ENCODE results near the gene MVB12A. TPM values are rescaled to one million over a fixed set of nuclear protein-coding genes. Genes with fewer than 3 reads are reported as not detected.

The MVB12A gene
- total RNA-seq, 2 experiments from 2014 or later, result 57.3 to 65.1 TPM

DNA sequence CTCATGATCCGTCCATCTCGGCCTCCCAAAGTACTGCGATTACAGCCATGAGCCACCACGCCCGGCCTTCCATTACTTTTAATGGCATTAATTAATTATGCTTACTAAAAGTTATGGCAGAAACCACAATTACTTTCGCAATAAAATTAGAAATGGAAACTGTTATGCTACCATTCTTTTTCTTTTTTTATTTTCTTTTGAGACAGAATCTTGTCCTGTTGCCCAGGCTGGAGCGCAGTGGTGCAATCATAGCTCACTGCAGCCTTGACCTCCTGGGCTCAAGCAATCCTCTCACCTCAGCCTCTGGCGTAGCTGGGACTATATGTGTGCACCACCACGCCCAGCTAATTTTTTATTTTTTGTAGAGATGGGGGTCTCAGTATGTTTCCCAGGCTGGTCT lies 9.9 kb upstream of the MVB12A start:
- BruUV-seq (replicated peaks), result no TSS peak
- H3K4me3 ChIP-seq (ENCODE audit: low read depth, low read length, poor library complexity, severe bottlenecking), result no peak overlapping the region
- POLR2A ChIA-PET, result interaction anchor here (0.6 to 0.7 kb wide), 2 partner anchors 377 to 534 kb away, joined by 4 to 10 read pairs; no protein-coding TSS in a partner anchor
- DNase-seq (ENCODE audit: low spot score), result no peak
- peaks cover 50% of the 10 kb centered on the region for H3K79me2 ChIP-seq (ENCODE audit: insufficient read depth, low read depth, low read length)
- peak overlapping the region; percentile 24; the same call in 1 of the 2 replicates for H3K4me2 ChIP-seq (ENCODE audit: low read length)
- TF ChIP-seq, protein P1, sequence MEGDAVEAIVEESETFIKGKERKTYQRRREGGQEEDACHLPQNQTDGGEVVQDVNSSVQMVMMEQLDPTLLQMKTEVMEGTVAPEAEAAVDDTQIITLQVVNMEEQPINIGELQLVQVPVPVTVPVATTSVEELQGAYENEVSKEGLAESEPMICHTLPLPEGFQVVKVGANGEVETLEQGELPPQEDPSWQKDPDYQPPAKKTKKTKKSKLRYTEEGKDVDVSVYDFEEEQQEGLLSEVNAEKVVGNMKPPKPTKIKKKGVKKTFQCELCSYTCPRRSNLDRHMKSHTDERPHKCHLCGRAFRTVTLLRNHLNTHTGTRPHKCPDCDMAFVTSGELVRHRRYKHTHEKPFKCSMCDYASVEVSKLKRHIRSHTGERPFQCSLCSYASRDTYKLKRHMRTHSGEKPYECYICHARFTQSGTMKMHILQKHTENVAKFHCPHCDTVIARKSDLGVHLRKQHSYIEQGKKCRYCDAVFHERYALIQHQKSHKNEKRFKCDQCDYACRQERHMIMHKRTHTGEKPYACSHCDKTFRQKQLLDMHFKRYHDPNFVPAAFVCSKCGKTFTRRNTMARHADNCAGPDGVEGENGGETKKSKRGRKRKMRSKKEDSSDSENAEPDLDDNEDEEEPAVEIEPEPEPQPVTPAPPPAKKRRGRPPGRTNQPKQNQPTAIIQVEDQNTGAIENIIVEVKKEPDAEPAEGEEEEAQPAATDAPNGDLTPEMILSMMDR (conservative IDR thresholded peaks at IDR 0.05; ENCODE audit: low read length), result no peak
- TF ChIP-seq EZH2phosphoT487 (IDR thresholded peaks at IDR 0.05; ENCODE audit: borderline replicate concordance, low read depth, low read length), result no peak
- peaks cover 46% of the 10 kb centered on the region for H3K36me3 ChIP-seq (ENCODE audit: insufficient read depth, low read length)
- no peaks in the 10 kb centered on the region for H3K9me2 ChIP-seq (ENCODE audit: insufficient read depth, low read length)
- H4K20me1 ChIP-seq (ENCODE audit: insufficient read depth, low read length), result no peaks in the 10 kb centered on the region
- H3K4me1 ChIP-seq (ENCODE audit: insufficient read depth, low read length, poor library complexity, severe bottlenecking), result peaks cover 46% of the 10 kb centered on the region
- intact Hi-C loops (cut with micrococcal nuclease; ENCODE audit: unreplicated experiment), result loop anchor here (5.0 kb wide), 2 partner anchors 57 to 102 kb away; partner anchors contain the start of gene PGLS
- no peak overlapping the region for H3K27ac ChIP-seq (ENCODE audit: low read depth, low read length, poor library complexity, severe bottlenecking)
- no peaks in the 10 kb centered on the region for H3K9me3 ChIP-seq (ENCODE audit: low read length)
- H2AFZ ChIP-seq (ENCODE audit: low read length), result no peak overlapping the region
- CTCF ChIA-PET (ENCODE audit: unreplicated experiment), result interaction anchor here (0.6 to 0.9 kb wide), 2 partner anchors 10 to 1632 kb away, joined by 3 read pairs; partner anchors contain the start of gene MVB12A

DNA sequence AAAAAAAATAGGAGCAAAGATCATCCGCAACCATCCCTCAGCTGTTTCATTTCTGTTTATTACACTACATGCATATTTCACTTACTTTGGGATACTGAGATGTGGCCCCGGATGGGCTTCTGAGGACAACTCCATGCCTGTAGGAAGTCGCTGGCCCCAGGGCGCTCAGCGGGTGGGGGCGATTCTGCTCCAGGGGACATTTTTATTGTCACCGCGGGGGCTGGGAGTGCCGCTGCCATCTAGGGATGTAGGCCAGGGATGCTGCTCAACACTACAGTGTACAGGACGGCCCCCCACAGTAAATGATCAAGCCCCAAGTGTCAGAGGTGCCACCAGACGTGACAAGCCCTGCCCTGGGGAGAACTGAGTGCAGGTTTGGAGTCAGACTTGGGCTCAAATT lies 8.0 kb upstream of the MVB12A start:
- ChIA-PET POLR2A (no interaction called here), CTCF (ENCODE audit: unreplicated experiment) (no interaction called here)
- H3K9me2 ChIP-seq (ENCODE audit: insufficient read depth, low read length), result no peaks in the 10 kb centered on the region
- H3K79me2 ChIP-seq (ENCODE audit: insufficient read depth, low read depth, low read length), result peaks cover 37% of the 10 kb centered on the region
- peaks cover 46% of the 10 kb centered on the region for H3K4me1 ChIP-seq (ENCODE audit: insufficient read depth, low read length, poor library complexity, severe bottlenecking)
- TF ChIP-seq EZH2phosphoT487 (IDR thresholded peaks at IDR 0.05; ENCODE audit: borderline replicate concordance, low read depth, low read length), result no peak
- TF ChIP-seq, protein P1 (conservative IDR thresholded peaks at IDR 0.05; ENCODE audit: low read length), result no peak
- H4K20me1 ChIP-seq (ENCODE audit: insufficient read depth, low read length), result no peaks in the 10 kb centered on the region
- DNase-seq (ENCODE audit: low spot score), result no peak
- no TSS peak for BruUV-seq (replicated peaks)
- H3K4me3 ChIP-seq (ENCODE audit: low read depth, low read length, poor library complexity, severe bottlenecking), result no peak overlapping the region
- peak overlapping the region; percentile 64 for H3K4me2 ChIP-seq (ENCODE audit: low read length)
- H3K27ac ChIP-seq (ENCODE audit: low read depth, low read length, poor library complexity, severe bottlenecking), result peak overlapping the region; percentile 85
- peaks cover 56% of the 10 kb centered on the region for H3K36me3 ChIP-seq (ENCODE audit: insufficient read depth, low read length)
- H3K9me3 ChIP-seq (ENCODE audit: low read length), result no peaks in the 10 kb centered on the region
- no peak overlapping the region for H2AFZ ChIP-seq (ENCODE audit: low read length)
- intact Hi-C loops (cut with micrococcal nuclease; ENCODE audit: unreplicated experiment), result no loop called here

GRCh38 chr19:17414097-17414496 lies 5.8 kb upstream of the MVB12A start:
- Histone ChIP-seq H4K20me1 (ENCODE audit: insufficient read depth, low read length) (no peaks in the 10 kb centered on the region), H2AFZ (ENCODE audit: low read length) (no peak overlapping the region), H3K4me1 (ENCODE audit: insufficient read depth, low read length, poor library complexity, severe bottlenecking) (peaks cover 44% of the 10 kb centered on the region), H3K9me2 (ENCODE audit: insufficient read depth, low read length) (no peaks in the 10 kb centered on the region), H3K9me3 (ENCODE audit: low read length) (no peaks in the 10 kb centered on the region), H3K27ac (ENCODE audit: low read depth, low read length, poor library complexity, severe bottlenecking) (peak overlapping the region; percentile 85), H3K36me3 (ENCODE audit: insufficient read depth, low read length) (peaks cover 59% of the 10 kb centered on the region), H3K4me3 (ENCODE audit: low read depth, low read length, poor library complexity, severe bottlenecking) (no peak overlapping the region), H3K4me2 (ENCODE audit: low read length) (no peak overlapping the region), H3K79me2 (ENCODE audit: insufficient read depth, low read depth, low read length) (peaks cover 24% of the 10 kb centered on the region)
- intact Hi-C loops (cut with micrococcal nuclease; ENCODE audit: unreplicated experiment), result no loop called here
- BruUV-seq (replicated peaks), result no TSS peak
- ChIA-PET CTCF (ENCODE audit: unreplicated experiment) (no interaction called here), POLR2A (interaction anchor here (1.1 kb wide), 1 partner anchor 15 kb away, joined by 3 read pairs; no protein-coding TSS in a partner anchor)
- TF ChIP-seq EZH2phosphoT487 (IDR thresholded peaks at IDR 0.05; ENCODE audit: borderline replicate concordance, low read depth, low read length), result no peak
- TF ChIP-seq, protein P1 (conservative IDR thresholded peaks at IDR 0.05; ENCODE audit: low read length), result no peak
- no peak for DNase-seq (ENCODE audit: low spot score)
